GM18511 (cell line): Measurements from ENCODE around the gene WDR20.

ENCODE experiments used
- ATAC-seq: cut with Tn5 transposase; IDR thresholded peaks from one replicate; pipeline ENCODE4 v1.9.1; 2021; ENCODE audit warnings: mild to moderate bottlenecking, moderate library complexity; ENCODE audit not compliant: unreplicated experiment

The WDR20 gene

DNA sequence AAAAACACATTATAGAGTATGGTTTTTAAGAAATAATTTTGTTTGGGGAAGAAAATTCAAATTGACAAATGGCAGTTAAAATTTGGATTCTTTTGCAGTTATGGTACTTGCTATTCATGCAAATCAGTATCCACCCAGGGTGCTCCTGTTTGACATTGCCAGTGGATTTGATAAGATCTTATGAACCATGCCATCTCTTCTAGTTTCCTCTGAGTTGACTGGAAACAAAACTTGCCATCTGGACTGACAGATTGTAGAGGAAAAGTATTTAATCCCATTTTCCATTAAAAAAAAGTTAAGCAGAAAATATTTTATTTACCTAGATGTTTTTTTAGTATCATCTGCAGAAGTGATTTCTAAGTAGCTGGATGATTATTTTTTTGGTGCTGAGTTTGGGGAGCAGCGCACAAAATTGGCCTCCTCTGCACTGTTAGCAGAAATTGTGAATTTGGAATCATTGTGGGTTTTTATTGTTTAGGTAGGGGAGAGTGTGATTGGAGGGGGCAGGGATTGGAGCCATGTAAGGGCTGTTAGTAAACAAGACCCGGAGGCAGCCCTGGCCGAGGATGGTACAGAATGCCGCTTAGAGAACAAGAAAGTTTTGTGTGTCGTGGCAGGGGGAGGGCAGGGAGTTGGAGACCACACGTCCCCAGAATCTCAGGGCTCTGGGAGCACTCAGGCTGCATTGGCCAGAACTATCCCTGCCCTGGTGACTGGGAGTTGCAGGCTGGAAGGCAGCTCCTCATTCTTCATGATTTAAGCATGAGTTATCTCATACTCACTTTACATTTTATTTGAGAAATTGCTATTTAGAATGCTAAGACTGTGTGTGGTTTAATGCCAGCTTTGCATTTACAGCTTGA lies 56.6 kb downstream of the WDR20 start:
- ATAC-seq: no peak

DNA sequence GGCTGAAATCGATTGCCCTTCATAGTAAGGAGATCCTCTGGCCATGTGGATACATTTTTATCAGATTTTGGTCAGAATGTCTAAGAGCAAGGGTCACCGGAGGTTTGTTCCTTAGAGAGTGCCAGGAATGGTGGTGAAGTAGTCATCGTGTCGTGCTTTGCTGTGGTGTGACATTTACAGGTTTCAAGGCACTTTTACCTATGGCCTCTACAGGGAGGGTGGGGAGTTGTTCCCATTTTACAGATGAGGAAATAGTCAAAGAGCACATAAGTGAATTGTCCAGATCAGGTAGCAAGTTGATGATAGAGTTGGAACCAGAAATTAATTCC lies 57.2 kb downstream of the WDR20 start:
- no peak for ATAC-seq

DNA sequence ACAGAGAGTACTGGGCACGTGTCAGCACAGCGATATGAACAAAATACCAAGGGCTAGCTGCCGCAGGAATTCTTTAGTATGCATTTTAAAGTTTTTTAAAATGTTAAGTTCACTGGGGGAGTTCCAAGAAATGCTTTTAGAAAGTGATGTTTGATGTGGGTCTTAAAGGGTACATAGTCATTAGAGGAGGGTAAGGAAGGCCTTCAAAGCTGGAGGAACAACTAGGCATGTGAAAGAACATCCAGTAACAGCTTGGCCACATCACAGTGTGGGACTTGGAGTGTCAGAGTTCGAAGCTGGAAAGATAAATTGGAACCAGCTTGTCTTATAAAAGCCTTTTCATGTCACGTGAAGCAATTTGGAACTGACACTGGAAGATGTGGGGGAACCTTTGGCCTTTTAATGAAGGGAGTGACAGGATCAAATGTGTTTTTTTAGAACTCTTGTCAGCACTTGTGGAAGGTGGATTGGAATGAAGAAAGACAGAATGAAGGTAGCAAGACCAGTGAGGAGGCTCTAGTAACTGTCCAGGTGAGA lies 57.7 kb downstream of the WDR20 start:
- ATAC-seq: no peak

GRCh38 chr14:102200690-102201352 lies 61.1 kb downstream of the WDR20 start:
- ATAC-seq: no peak

DNA sequence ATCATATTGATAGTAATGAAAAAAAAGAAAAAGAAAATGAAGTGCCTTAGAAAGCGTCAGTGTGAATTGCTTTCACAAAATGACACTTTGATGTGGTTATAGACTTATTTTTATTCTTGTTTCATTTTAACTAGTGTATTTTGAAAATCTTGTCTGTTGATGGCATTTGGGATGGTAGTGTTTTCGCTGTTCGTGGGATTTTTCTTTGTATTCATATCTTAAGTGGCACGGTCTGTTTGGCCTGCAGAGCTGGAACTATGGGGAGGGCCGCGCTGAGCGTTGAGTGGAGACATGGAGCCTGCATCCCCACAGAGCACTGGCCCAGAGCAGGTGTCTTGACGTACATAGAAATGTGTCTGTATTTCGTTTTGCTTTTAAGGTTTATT lies 61.6 kb downstream of the WDR20 start:
- ATAC-seq: no peak

DNA sequence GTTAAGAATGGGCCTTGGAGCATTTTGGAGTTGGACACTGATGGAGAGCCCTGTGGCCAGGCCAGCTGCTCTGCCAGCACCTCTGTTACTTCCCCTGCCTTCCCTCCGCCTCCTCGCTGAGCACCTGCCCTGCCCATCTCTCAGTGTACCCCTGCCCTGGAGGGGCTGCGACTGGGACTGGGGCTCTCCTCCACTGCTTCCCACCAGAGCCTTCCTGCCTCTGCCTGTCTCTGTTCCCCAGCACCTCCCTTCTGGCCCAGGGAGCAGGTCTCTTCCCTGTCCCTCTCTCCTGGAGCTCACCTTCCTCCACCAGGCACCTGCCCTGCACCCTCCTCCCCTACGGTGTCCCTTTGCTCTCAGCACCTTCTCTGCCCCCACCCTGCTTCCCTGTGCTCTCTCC lies 62.1 kb downstream of the WDR20 start:
- ATAC-seq: no peak

GRCh38 chr14:102202944-102203343 lies 63.2 kb downstream of the WDR20 start:
- no peak for ATAC-seq

GRCh38 chr14:102203382-102203781 lies 63.7 kb downstream of the WDR20 start:
- no peak for ATAC-seq

DNA sequence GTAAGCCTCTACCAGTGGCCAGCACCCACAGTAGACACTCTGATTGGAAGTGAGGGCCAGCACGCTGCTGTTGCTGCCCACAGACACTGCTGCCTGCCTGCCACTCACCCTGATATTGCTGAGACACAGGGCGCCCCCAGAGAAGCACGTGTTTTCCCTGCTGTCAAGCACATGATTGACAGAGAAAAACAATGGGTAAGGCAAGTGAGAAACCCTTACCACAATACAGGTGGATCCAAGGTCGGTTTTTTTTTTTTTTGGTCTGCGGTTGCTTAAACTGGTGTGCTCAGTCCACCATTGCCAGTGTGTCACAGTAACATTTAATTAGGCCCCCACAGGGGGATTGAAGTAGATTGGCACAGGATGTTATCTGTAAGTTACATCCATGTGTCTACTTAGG lies 65.9 kb downstream of the WDR20 start:
- no peak for ATAC-seq

DNA sequence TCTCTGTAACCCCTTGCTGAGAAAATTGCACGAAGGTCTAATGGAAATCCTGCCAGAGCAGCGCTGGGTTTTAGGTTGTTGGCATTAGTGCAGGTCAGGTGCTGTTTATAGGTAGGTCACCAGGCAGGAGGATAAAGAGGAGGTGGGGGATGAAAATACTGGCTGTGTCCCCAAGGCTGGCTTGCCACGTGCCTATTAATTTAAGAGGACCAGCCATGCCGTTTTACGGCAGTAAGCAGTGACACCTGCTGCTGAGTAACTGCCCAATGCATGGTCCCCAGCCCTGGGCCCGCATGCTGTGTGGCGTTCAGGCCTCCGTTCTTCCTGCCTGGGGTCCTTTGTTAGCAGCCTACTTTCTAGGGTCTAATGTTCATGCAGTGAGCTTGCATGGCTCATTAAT lies 67.2 kb downstream of the WDR20 start:
- no peak for ATAC-seq

DNA sequence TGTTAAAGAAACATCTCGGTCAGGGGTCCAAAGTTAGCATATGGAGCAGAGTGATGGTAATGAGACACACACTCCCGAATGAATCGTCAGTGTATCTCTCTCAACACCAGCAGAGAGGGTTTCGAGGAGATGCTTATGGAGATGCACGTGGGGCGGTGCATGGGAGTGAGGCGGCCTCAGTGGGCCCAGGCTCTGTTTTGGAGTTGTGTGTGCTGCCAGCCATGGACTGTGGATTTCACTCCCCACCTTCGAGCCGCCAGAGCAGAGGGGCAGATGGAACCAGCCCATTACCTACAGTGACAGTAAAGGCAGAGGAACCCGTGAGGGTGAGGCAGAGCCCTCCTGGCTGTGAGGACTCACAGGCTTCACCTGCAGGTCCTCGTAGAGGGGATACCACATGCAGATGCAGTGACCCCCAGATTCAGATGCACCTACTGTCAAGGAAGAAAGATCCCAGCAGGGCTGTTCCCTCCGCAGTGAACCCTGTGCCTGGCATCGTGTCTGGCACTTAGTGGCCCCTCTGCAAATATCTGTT lies 68.2 kb downstream of the WDR20 start:
- no peak for ATAC-seq

DNA sequence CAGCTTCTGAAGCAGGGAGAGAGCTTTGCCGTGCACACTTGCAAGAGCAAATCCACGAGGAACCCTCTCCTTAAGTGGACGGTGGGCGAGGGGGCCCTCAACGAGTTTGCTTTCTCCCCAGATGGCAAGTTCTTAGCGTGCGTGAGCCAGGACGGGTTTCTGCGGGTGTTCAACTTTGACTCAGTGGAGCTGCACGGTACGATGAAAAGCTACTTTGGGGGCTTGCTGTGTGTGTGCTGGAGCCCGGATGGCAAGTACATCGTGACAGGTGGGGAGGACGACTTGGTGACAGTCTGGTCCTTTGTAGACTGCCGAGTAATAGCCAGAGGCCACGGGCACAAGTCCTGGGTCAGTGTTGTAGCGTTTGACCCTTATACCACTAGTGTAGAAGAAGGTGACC lies 69.0 kb downstream of the WDR20 start:
- ATAC-seq: no peak

- ATAC-seq: no peak
These were observed 69.7 kb downstream of the WDR20 start for GRCh38 chr14:102209224-102209966.

GRCh38 chr14:102210421-102211042 lies 70.8 kb downstream of the WDR20 start:
- ATAC-seq: no peak

- ATAC-seq: no peak
These were observed 71.5 kb downstream of the WDR20 start for GRCh38 chr14:102211240-102211639.

DNA sequence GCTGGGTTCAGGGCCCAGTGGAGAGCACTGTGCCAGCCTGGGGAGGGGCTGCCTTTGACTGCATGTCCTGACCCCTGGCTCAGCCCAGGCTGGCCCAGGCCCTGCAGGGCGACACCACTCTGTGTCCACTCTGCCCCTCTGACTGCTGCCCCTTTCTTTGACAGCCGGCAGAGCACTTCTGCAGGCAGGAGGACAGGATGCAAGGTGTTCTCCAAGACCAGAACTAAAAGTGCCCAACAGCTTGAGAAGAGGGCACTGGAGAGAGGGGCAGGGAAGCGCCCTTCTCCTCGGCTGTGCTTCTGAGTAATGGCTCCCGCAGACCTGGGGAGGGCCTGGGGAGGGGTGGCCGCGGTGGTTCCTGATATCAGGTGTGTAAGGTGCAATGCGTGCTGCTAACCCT lies 72.7 kb downstream of the WDR20 start:
- ATAC-seq: no peak

GRCh38 chr14:102212845-102213244 lies 73.1 kb downstream of the WDR20 start:
- no peak for ATAC-seq

DNA sequence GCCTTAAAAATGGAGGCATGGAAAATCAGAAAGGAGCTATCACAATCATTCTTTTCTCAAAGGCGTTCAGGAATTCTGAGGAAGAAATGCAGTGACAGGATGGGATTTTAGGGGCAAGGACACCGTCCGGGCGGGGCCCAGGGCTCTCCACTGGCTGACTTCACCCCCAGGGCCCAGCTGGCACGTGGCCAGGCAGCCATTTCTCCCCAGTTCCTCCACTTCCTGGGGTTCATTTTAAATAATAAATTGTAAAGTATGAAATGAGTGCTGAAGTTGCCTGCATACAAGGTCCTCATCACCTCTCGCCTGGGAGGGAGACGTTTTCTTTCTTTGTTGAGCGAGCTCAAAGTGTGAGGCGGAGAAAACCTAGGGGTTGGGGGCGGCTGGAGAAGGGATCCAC lies 73.8 kb downstream of the WDR20 start:
- no peak for ATAC-seq

DNA sequence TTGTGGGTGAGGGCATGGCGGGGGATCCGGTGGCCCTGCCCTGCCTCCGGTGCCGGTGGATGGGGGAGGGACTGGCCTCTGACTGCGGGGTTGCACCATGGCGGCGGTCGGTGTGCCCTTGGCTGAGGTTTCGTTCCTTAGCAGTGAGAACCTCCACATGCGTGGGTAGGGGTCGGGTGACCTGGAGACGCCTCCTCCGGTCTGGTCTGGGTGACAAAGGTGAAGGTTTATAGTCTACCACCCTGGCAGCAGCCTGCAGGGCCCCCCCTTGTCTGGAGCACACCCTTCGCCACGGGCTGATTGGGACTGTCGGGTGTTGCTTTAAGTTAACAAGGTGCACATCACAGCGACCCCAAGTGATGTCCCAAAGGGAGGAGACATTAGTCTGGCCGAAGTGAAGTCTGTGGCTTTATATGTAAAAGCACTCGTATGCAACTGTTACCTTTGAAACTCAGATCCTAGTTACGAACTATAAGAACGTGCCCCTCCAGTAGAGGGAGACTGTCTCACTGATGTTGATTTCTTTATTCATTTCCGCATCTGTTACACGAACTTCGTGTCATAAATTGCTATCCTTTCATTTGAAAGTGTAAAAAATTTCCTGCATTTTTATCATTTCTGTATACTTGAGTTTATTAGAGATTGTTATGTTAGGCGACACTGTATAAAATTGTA lies 74.4 kb downstream of the WDR20 start:
- no peak for ATAC-seq

DNA sequence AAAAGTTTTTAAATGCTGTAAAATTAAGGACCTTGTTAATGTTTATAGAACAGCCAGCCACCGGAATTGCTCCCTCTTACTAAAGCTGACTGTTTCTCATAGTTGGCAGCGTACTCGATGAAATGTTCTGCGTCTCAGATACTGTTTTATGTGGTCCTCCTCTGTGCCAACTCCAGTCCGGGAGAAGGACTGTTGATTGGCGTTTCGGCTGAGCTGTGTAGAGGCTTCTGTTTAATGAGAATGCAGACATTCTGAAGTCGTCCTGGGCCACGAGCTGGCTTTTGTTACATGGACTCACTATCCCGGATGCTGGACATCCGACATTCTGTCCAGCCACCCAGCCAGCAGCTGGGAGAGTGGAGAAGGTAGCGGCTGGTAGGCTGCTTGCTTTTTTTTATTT lies 75.4 kb downstream of the WDR20 start:
- no peak for ATAC-seq
